GM12873 (cell line): Measurements from ENCODE around the gene NIPA2.

ENCODE experiments used
- CTCF ChIP-seq: IDR thresholded peaks from 2 replicates; pipeline ENCODE4 v1.5.1; 2012; ENCODE audit warnings: low read depth, mild to moderate bottlenecking, moderate library complexity, low read length, control low read depth; ENCODE audit not compliant: insufficient read depth; ENCODE audit errors: missing control alignments

The NIPA2 gene

GRCh38 chr15:22845289-22845900, 6.9 kb downstream of the NIPA2 start:
- no peak for TF ChIP-seq CTCF

GRCh38 chr15:22846073-22846472, 7.6 kb downstream of the NIPA2 start:
- TF ChIP-seq CTCF, result no peak

- no peak for TF ChIP-seq CTCF
Measured at GRCh38 chr15:22850055-22850454, 11.6 kb downstream of the NIPA2 start.

- TF ChIP-seq CTCF, result no peak
Measured at GRCh38 chr15:22851513-22851912, 13.0 kb downstream of the NIPA2 start.

- no peak for TF ChIP-seq CTCF
Measured at GRCh38 chr15:22855791-22856190, 17.3 kb downstream of the NIPA2 start.

- no peak for TF ChIP-seq CTCF
Measured at GRCh38 chr15:22856659-22857058, 18.2 kb downstream of the NIPA2 start.

- TF ChIP-seq CTCF, result no peak
Measured at GRCh38 chr15:22861161-22861560, 22.7 kb downstream of the NIPA2 start.
